K562 (cell line): ENCODE measurements around the gene GPR108. TPM values are rescaled to one million over a fixed set of nuclear protein-coding genes. Genes with fewer than 3 reads are reported as not detected.
A peak's percentile ranks its signal among the peaks of the same experiment; 100 is the strongest.

Source experiments
- CEBPG ChIP-seq, 3 experiments: fragments of 200-800 bp in 1 of 3; sonication (Bioruptor generic) in 1 of 3; sonication (generic) in 1 of 3; formaldehyde crosslinking in 1 of 3; IDR thresholded peaks in 2 of 3; conservative IDR thresholded peaks in 1 of 3; 2 replicates each; pipeline versions ENCODE4 v1.6.1 to v1.8.0; 2016 to 2022; ENCODE audit warnings: missing compliant biosample characterization in 2 of 3, missing genetic modification characterization in 2 of 3, mild to moderate bottlenecking in 1 of 3, missing genetic modification reagents in 1 of 3
- CTBP1 ChIP-seq: fragments of 450-650 bp; IDR thresholded peaks from 2 replicates; pipeline ENCODE4 v1.6.1; 2016; ENCODE audit warnings: borderline replicate concordance
- MAFF ChIP-seq: IDR thresholded peaks from 2 replicates; pipeline ENCODE4 v1.6.1; 2012; ENCODE audit warnings: low read length, improper control_type of control experiment
- NCOA4 ChIP-seq: fragments of 450-650 bp; IDR thresholded peaks from 2 replicates; pipeline ENCODE4 v1.6.1; 2018; ENCODE audit warnings: mild to moderate bottlenecking; ENCODE audit not compliant: partially characterized antibody
- RBFOX2 ChIP-seq: fragments of 200-400 bp; formaldehyde crosslinking; IDR thresholded peaks from 2 replicates; pipeline ENCODE4 v1.6.1; 2017; ENCODE audit warnings: low read depth, mild to moderate bottlenecking, low read length, moderate library complexity
- RBM14 ChIP-seq: fragments of 200-400 bp; formaldehyde crosslinking; IDR thresholded peaks from 2 replicates; pipeline ENCODE4 v1.6.1; 2018; ENCODE audit warnings: low read depth, mild to moderate bottlenecking, low read length, moderate library complexity, borderline replicate concordance; ENCODE audit not compliant: insufficient read depth
- SRF ChIP-seq, 2 experiments: fragments of 250-450, 450-650 bp in 1 of 2; sonication (Bioruptor Pico) in 1 of 2; sonication (generic) in 1 of 2; formaldehyde crosslinking; IDR thresholded peaks; 2 replicates each; pipeline versions ENCODE4 v1.5.0 to v1.5.1; 2020 to 2022; ENCODE audit warnings: mild to moderate bottlenecking in 1 of 2, missing genetic modification reagents in 1 of 2
- TOE1 ChIP-seq, 2 experiments: fragments of 450-650 bp in 1 of 2; sonication (generic) in 1 of 2; formaldehyde crosslinking in 1 of 2; IDR thresholded peaks; 2 replicates each; pipeline versions ENCODE4 v1.7.1 to v1.8.0; 2016 to 2022; ENCODE audit warnings: borderline replicate concordance in 2 of 2, mild to moderate bottlenecking in 2 of 2, antibody characterized with exemption in 1 of 2, inconsistent platforms in 1 of 2, low read depth in 1 of 2, missing genetic modification reagents in 1 of 2, moderate library complexity in 1 of 2
- XRCC4 ChIP-seq: IDR thresholded peaks from one replicate; pipeline ENCODE4 v1.6.1; 2011; ENCODE audit not compliant: insufficient read depth, insufficient read length; ENCODE audit errors: extremely low read depth
- ZHX1 ChIP-seq: fragments of 150-350 bp; conservative IDR thresholded peaks from 2 replicates; pipeline ENCODE4 v1.6.1; 2014; ENCODE audit warnings: low read length
- ZNF431 ChIP-seq: sonication (generic); formaldehyde crosslinking; IDR thresholded peaks from 2 replicates; pipeline ENCODE4 v1.8.0; 2022; ENCODE audit warnings: mild to moderate bottlenecking, missing genetic modification reagents
- polyA plus RNA-seq, 8 experiments: library from polyadenylated mRNA; depleted of rRNA in 4 of 8; stranded (reverse) in 5 of 8; unstranded in 3 of 8; fragments of >200 nt; fragmentation: Nextera tagmentation in 2 of 8; fragmentation: Illumina TruSeq in 1 of 8; extraction: Ambion mirVana in 2 of 8; extraction: Trizol in 1 of 8; gene quantifications; 2 replicates each; pipeline versions ENCODE4 v1.2.1 to v1.2.3, GENCODE V29; 2011 to 2014; ENCODE audit warnings: inconsistent platforms in 1 of 8, missing spikeins in 1 of 8
- total RNA-seq, 7 experiments: library from RNA; depleted of rRNA in 6 of 7; stranded (reverse); fragments of >200 nt in 6 of 7; fragmentation: Illumina TruSeq in 2 of 7; extraction: Trizol in 2 of 7; gene quantifications; 2 replicates each; pipeline versions ENCODE4 v1.2.1 to v1.2.3, GENCODE V29; 2011 to 2021; ENCODE audit warnings: low replicate concordance in 1 of 7
- TF ChIP-seq, protein P1 (sequence below): conservative IDR thresholded peaks from 2 replicates; pipeline ENCODE4 v1.6.1; 2011; ENCODE audit warnings: low read depth, mild to moderate bottlenecking, low read length; ENCODE audit not compliant: control insufficient read depth
- TF ChIP-seq, protein P2 (sequence below): fragments of 450-650 bp; formaldehyde crosslinking; IDR thresholded peaks from 2 replicates; pipeline ENCODE4 v1.4.0; 2020; ENCODE audit warnings: mild to moderate bottlenecking, mixed read lengths
- TF ChIP-seq, protein P3 (sequence below): fragments of 450-650 bp; formaldehyde crosslinking; IDR thresholded peaks from 2 replicates; pipeline ENCODE4 v1.4.0; 2020; ENCODE audit warnings: mild to moderate bottlenecking, moderate library complexity

The GPR108 gene
- total and polyA plus RNA-seq, 9 of the 15 experiments (the other 6 are each of a cell fraction or from before 2014, with no cell fraction given) = 2.4 to 33.2 (median 24.4) TPM

GRCh38 chr19:6739883-6740588 is 2.7 kb upstream of the GPR108 start (continued):
- TF ChIP-seq NCOA4 (no peak), RBM14 (no peak), CTBP1 (peak; percentile 22; the same call in 1 of the 2 replicates), TOE1 (IDR thresholded peaks at IDR 0.05; ENCODE audit: borderline replicate concordance) (no peak), TOE1 (CRISPR knock-in tag; IDR thresholded peaks at IDR 0.05; ENCODE audit: borderline replicate concordance, low read depth) (no peak), SRF (CRISPR knock-in tag; IDR thresholded peaks at IDR 0.05) (peak in 1 of 2 experiments; percentile 41; a peak in 1 of 4 replicates), RBFOX2 (peak; percentile 65), CEBPG (CRISPR knock-in tag; IDR thresholded peaks at IDR 0.05) (no peak), CEBPG (tag; conservative IDR thresholded peaks at IDR 0.05 in 1 of 2, IDR thresholded peaks at IDR 0.05 in 1 of 2) (no peak), ZHX1 (no peak), ZNF431 (no peak), MAFF (no peak), XRCC4 (no peak)
- TF ChIP-seq, protein P1, sequence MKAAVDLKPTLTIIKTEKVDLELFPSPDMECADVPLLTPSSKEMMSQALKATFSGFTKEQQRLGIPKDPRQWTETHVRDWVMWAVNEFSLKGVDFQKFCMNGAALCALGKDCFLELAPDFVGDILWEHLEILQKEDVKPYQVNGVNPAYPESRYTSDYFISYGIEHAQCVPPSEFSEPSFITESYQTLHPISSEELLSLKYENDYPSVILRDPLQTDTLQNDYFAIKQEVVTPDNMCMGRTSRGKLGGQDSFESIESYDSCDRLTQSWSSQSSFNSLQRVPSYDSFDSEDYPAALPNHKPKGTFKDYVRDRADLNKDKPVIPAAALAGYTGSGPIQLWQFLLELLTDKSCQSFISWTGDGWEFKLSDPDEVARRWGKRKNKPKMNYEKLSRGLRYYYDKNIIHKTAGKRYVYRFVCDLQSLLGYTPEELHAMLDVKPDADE = no peak; the same call in 1 of the 2 replicates
- TF ChIP-seq, protein P2, sequence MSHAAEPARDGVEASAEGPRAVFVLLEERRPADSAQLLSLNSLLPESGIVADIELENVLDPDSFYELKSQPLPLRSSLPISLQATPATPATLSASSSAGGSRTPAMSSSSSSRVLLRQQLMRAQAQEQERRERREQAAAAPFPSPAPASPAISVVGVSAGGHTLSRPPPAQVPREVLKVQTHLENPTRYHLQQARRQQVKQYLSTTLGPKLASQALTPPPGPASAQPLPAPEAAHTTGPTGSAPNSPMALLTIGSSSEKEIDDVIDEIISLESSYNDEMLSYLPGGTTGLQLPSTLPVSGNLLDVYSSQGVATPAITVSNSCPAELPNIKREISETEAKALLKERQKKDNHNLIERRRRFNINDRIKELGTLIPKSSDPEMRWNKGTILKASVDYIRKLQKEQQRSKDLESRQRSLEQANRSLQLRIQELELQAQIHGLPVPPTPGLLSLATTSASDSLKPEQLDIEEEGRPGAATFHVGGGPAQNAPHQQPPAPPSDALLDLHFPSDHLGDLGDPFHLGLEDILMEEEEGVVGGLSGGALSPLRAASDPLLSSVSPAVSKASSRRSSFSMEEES (CRISPR knock-in tag) = no peak
- TF ChIP-seq, protein P3, sequence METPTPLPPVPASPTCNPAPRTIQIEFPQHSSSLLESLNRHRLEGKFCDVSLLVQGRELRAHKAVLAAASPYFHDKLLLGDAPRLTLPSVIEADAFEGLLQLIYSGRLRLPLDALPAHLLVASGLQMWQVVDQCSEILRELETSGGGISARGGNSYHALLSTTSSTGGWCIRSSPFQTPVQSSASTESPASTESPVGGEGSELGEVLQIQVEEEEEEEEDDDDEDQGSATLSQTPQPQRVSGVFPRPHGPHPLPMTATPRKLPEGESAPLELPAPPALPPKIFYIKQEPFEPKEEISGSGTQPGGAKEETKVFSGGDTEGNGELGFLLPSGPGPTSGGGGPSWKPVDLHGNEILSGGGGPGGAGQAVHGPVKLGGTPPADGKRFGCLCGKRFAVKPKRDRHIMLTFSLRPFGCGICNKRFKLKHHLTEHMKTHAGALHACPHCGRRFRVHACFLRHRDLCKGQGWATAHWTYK (CRISPR knock-in tag) = no peak; the same call in 1 of the 2 replicates
